ENCODE data around the gene PRR30. TPM values are rescaled to one million over a fixed set of nuclear protein-coding genes. Genes with fewer than 3 reads are reported as not detected.

PRR30 gene
- total RNA-seq, 2 experiments from 2014 or later: not detected

DNA sequence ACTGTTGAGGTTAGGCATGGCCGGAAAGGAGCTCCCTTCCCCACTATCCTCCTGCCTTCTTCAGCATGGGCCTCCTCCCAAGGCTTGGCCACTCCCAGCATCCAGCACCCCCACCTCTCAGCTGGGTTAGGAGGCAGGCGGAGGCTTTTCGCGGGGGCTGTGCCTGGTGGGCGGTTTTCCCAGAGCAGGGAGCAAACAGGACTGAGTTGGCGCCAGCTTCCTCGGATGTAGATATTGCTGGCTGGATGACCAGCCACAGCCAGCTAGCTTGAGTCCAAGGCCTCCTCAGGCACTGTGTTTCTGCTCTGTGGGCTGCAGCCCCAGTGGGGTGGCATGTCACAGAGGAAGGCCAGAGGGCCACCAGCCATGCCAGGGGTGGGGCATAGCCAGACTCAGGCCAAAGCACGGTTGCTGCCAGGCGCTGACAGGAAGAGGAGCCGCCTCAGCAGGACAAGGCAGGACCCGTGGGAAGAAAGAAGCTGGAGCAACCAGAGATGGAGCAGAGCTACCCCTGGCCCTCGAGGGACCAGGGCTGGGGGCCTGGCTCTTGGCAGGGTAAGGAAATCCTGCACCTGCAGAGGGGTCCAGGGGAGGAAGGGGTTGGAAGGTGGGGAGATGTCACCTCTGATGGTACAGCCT, 9.7 kb upstream of the PRR30 start, which contains the start of gene TCF23:
TCF23 (plus strand) TSS at position 204 of the 639 bp plus-strand sequence; CDS start at position 334, 130 bp downstream.
- ChIA-PET CTCF (no interaction called here), POLR2A (no interaction called here)
- intact Hi-C loops (cut with DNase I, micrococcal nuclease): loop anchor here in 1 of 2 experiments (5.0 kb wide), 1 partner anchor 37 kb away; no protein-coding TSS in a partner anchor
- Mint-ChIP-seq H3K27ac (no peak within 1 kb of the TSS), H3K36me3 (ENCODE audit: low read depth) (no peaks in the 10 kb centered on the region), H3K4me3 (no peak within 1 kb of the TSS), H3K9me3 (no peaks in the 10 kb centered on the region), H3K27me3 (peaks cover 17% of the 10 kb centered on the region), H3K4me1 (ENCODE audit: low read depth) (no peaks in the 10 kb centered on the region)
- Histone ChIP-seq H3K36me3 (ENCODE audit: insufficient read depth, low read length) (no peaks in the 10 kb centered on the region), H3K4me3 (ENCODE audit: low read length) (no peak within 1 kb of the TSS), H3K27me3 (ENCODE audit: control insufficient read depth in 1 of 2, insufficient read depth in 2 of 2, low read length in 2 of 2) (peaks cover 0 to 4% of the 10 kb centered on the region in 2 experiments), H3K4me1 (ENCODE audit: insufficient read depth, low read length) (no peaks in the 10 kb centered on the region), H3K9me3 (ENCODE audit: control insufficient read depth in 1 of 2, insufficient read depth in 1 of 2, low read length in 2 of 2) (no peaks in the 10 kb centered on the region), H3K27ac (ENCODE audit: low read depth in 1 of 2, low read length in 2 of 2) (no peak within 1 kb of the TSS)
- ATAC-seq (ENCODE audit: poor library complexity) (no peak), DNase-seq (no peak)
- TF ChIP-seq, protein P1, sequence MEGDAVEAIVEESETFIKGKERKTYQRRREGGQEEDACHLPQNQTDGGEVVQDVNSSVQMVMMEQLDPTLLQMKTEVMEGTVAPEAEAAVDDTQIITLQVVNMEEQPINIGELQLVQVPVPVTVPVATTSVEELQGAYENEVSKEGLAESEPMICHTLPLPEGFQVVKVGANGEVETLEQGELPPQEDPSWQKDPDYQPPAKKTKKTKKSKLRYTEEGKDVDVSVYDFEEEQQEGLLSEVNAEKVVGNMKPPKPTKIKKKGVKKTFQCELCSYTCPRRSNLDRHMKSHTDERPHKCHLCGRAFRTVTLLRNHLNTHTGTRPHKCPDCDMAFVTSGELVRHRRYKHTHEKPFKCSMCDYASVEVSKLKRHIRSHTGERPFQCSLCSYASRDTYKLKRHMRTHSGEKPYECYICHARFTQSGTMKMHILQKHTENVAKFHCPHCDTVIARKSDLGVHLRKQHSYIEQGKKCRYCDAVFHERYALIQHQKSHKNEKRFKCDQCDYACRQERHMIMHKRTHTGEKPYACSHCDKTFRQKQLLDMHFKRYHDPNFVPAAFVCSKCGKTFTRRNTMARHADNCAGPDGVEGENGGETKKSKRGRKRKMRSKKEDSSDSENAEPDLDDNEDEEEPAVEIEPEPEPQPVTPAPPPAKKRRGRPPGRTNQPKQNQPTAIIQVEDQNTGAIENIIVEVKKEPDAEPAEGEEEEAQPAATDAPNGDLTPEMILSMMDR (IDR thresholded peaks at IDR 0.05): no peak

DNA sequence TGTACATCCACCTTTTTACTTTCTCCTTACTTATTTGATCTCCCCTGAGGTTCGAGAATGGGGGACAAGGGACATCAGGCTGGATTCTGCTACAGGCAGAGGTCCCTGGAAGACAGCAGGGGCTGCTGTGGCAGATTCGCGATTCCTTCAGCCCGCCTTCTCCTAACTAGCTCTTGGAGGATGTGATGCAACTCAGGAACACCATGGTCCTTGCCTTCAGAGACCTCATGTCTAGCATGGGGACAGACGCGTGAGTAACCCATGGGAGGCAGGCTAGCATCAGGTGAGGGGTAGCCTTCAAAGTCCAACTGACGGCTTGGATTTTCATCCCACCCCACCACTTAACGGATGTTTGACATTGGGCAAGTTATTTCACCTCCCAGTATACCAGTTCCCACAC, 8.7 kb upstream of the PRR30 start:
- Histone ChIP-seq H3K9me3 (ENCODE audit: control insufficient read depth in 1 of 2, insufficient read depth in 1 of 2, low read length in 2 of 2) (no peaks in the 10 kb centered on the region), H3K36me3 (ENCODE audit: insufficient read depth, low read length) (no peaks in the 10 kb centered on the region), H3K27ac (ENCODE audit: low read depth in 1 of 2, low read length in 2 of 2) (no peak overlapping the region), H3K4me1 (ENCODE audit: insufficient read depth, low read length) (no peaks in the 10 kb centered on the region), H3K27me3 (ENCODE audit: control insufficient read depth in 1 of 2, insufficient read depth in 2 of 2, low read length in 2 of 2) (peaks cover 0 to 4% of the 10 kb centered on the region in 2 experiments), H3K4me3 (ENCODE audit: low read length) (no peak overlapping the region)
- Mint-ChIP-seq H3K36me3 (ENCODE audit: low read depth) (no peaks in the 10 kb centered on the region), H3K9me3 (peaks cover 2% of the 10 kb centered on the region), H3K27ac (no peak overlapping the region), H3K27me3 (peaks cover 19% of the 10 kb centered on the region), H3K4me3 (no peak overlapping the region), H3K4me1 (ENCODE audit: low read depth) (no peaks in the 10 kb centered on the region)
- ChIA-PET POLR2A (no interaction called here), CTCF (no interaction called here)
- no peak for DNase-seq
- intact Hi-C loops (cut with DNase I, micrococcal nuclease): loop anchor here in 1 of 2 experiments (5.0 kb wide), 1 partner anchor 36 kb away; no protein-coding TSS in a partner anchor
- no peak for ATAC-seq (ENCODE audit: poor library complexity)
- TF ChIP-seq, protein P1 (IDR thresholded peaks at IDR 0.05): no peak

DNA sequence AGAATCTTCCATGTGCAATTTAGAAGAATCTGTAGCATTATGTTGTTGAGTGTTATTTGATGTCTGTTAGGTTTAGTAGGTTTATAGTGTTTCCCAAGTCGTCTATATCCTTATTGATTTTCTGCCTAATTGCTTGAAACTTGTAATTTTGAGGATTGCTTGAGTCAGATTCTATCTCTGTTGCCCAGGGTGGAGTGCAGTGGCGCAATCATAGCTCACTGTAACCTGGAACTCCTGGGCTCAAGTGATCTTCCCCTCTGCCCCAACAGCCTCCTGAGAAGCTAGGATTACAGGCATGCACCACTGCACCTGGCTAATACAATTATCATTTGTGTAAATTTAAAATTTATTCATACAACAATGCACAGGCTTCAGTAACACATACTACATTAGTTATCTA, 6.5 kb upstream of the PRR30 start:
- TF ChIP-seq, protein P1 (IDR thresholded peaks at IDR 0.05): no peak
- Histone ChIP-seq H3K9me3 (ENCODE audit: control insufficient read depth in 1 of 2, insufficient read depth in 1 of 2, low read length in 2 of 2) (peaks cover 0 to 3% of the 10 kb centered on the region in 2 experiments), H3K4me3 (ENCODE audit: low read length) (no peak overlapping the region), H3K27me3 (ENCODE audit: control insufficient read depth in 1 of 2, insufficient read depth in 2 of 2, low read length in 2 of 2) (peaks cover 0 to 4% of the 10 kb centered on the region in 2 experiments), H3K36me3 (ENCODE audit: insufficient read depth, low read length) (no peaks in the 10 kb centered on the region), H3K4me1 (ENCODE audit: insufficient read depth, low read length) (no peaks in the 10 kb centered on the region), H3K27ac (ENCODE audit: low read depth in 1 of 2, low read length in 2 of 2) (no peak overlapping the region)
- DNase-seq: no peak
- intact Hi-C loops (cut with DNase I, micrococcal nuclease): loop anchor here in 1 of 2 experiments (5.0 kb wide), 1 partner anchor 33 kb away; no protein-coding TSS in a partner anchor
- CTCF ChIA-PET: no interaction called here
- no peak for ATAC-seq (ENCODE audit: poor library complexity)
- H3K27ac Mint-ChIP-seq: no peak overlapping the region
- no peaks in the 10 kb centered on the region for H3K36me3 Mint-ChIP-seq (ENCODE audit: low read depth)
- H3K9me3 Mint-ChIP-seq: peaks cover 5% of the 10 kb centered on the region
- no peaks in the 10 kb centered on the region for H3K4me1 Mint-ChIP-seq (ENCODE audit: low read depth)
- peaks cover 20% of the 10 kb centered on the region for H3K27me3 Mint-ChIP-seq
- POLR2A ChIA-PET: interaction anchor here (1.2 kb wide), 1 partner anchor 24 kb away, joined by 3 read pairs; no protein-coding TSS in a partner anchor
- H3K4me3 Mint-ChIP-seq: no peak overlapping the region

Data from CD4-positive, alpha-beta T cell (primary cell).